Measurements from ENCODE around the gene TOR3A. TPM values are rescaled to one million over a fixed set of nuclear protein-coding genes. Genes with fewer than 3 reads are reported as not detected.
"Not testable (repeated sequence)": the region's sequence is repeated elsewhere in the genome, so short reads cannot be mapped to it uniquely, and the experiment has no call there.

TOR3A gene
- polyA plus RNA-seq, 12 donors, result 12.4 to 20.8 (median 15.3) TPM; not detected in 1

GRCh38 chr1:179103999-179104398, 22.1 kb downstream of the TOR3A start:
- no peak for DNase-seq

- no peak for DNase-seq
These were observed 22.9 kb downstream of the TOR3A start for GRCh38 chr1:179104611-179105250.

GRCh38 chr1:179105393-179105792, 23.5 kb downstream of the TOR3A start:
- DNase-seq, result no peak

- no peak for DNase-seq
These were observed 26.1 kb downstream of the TOR3A start for GRCh38 chr1:179107706-179108629.

- DNase-seq, result no peak
These were observed 26.8 kb downstream of the TOR3A start for GRCh38 chr1:179108644-179109043.

- no peak for DNase-seq
These were observed 33.3 kb downstream of the TOR3A start for GRCh38 chr1:179115181-179115580.

- DNase-seq, result no peak
These were observed 37.6 kb downstream of the TOR3A start for GRCh38 chr1:179119513-179119912.

GRCh38 chr1:179120736-179121135, 38.9 kb downstream of the TOR3A start:
- DNase-seq, result no peak

- DNase-seq, result peak; percentile 46
These were observed 39.5 kb downstream of the TOR3A start for GRCh38 chr1:179121159-179121938.

- DNase-seq, result no peak
These were observed 43.0 kb downstream of the TOR3A start for GRCh38 chr1:179124873-179125272.

GRCh38 chr1:179126338-179127060, 44.6 kb downstream of the TOR3A start:
- no peak for DNase-seq

- DNase-seq, result no peak
These were observed 45.5 kb downstream of the TOR3A start for GRCh38 chr1:179127163-179127895.

GRCh38 chr1:179128520-179128919, 46.6 kb downstream of the TOR3A start:
- DNase-seq, result no peak

- DNase-seq, result no peak
These were observed 48.0 kb downstream of the TOR3A start for GRCh38 chr1:179129702-179130473.

GRCh38 chr1:179135168-179135567, 53.3 kb downstream of the TOR3A start:
- not testable (repeated sequence) for DNase-seq

GRCh38 chr1:179135707-179136106, 53.8 kb downstream of the TOR3A start:
- DNase-seq, result not testable (repeated sequence)

- no peak for DNase-seq
These were observed 55.9 kb downstream of the TOR3A start for GRCh38 chr1:179137617-179138255.

GRCh38 chr1:179138755-179139154, 56.9 kb downstream of the TOR3A start:
- DNase-seq, result not testable (repeated sequence)

- no peak for DNase-seq
These were observed 59.9 kb downstream of the TOR3A start for GRCh38 chr1:179141592-179142251.
